Measurements from ENCODE around the gene HACD2.
A peak's percentile ranks its signal among the peaks of the same experiment; 100 is the strongest.
"Not testable (repeated sequence)": the region's sequence is repeated elsewhere in the genome, so short reads cannot be mapped to it uniquely, and the experiment has no call there.

HACD2 gene

GRCh38 chr3:123611082-123611481 lies 26.2 kb upstream of the HACD2 start:
- no peak overlapping the region for H3K4me3 ChIP-seq (ENCODE audit: low read depth, low read length)
- TF ChIP-seq CTCF (IDR thresholded peaks at IDR 0.05; ENCODE audit: insufficient read depth, low read depth, low read length, missing control alignments), result no peak
- DNase-seq (ENCODE audit: low read depth), result no peak

- TF ChIP-seq CTCF (IDR thresholded peaks at IDR 0.05; ENCODE audit: insufficient read depth, low read depth, low read length, missing control alignments), result no peak
- peak; percentile 53 for DNase-seq (ENCODE audit: low read depth)
- H3K4me3 ChIP-seq (ENCODE audit: low read depth, low read length), result no peak overlapping the region
These were observed 25.5 kb upstream of the HACD2 start for GRCh38 chr3:123610331-123610730.

GRCh38 chr3:123609063-123609462 lies 24.2 kb upstream of the HACD2 start:
- TF ChIP-seq CTCF (IDR thresholded peaks at IDR 0.05; ENCODE audit: insufficient read depth, low read depth, low read length, missing control alignments), result no peak
- no peak overlapping the region for H3K4me3 ChIP-seq (ENCODE audit: low read depth, low read length)
- no peak for DNase-seq (ENCODE audit: low read depth)

- no peak for TF ChIP-seq CTCF (IDR thresholded peaks at IDR 0.05; ENCODE audit: insufficient read depth, low read depth, low read length, missing control alignments)
- no peak overlapping the region for H3K4me3 ChIP-seq (ENCODE audit: low read depth, low read length)
- DNase-seq (ENCODE audit: low read depth), result no peak
These were observed 23.5 kb upstream of the HACD2 start for GRCh38 chr3:123608263-123608937.

- no peak for TF ChIP-seq CTCF (IDR thresholded peaks at IDR 0.05; ENCODE audit: insufficient read depth, low read depth, low read length, missing control alignments)
- peak overlapping the region; percentile 27; the same call in 1 of the 2 replicates for H3K4me3 ChIP-seq (ENCODE audit: low read depth, low read length)
- no peak for DNase-seq (ENCODE audit: low read depth)
These were observed 21.7 kb upstream of the HACD2 start for GRCh38 chr3:123606527-123606926.

- no peak for TF ChIP-seq CTCF (IDR thresholded peaks at IDR 0.05; ENCODE audit: insufficient read depth, low read depth, low read length, missing control alignments)
- H3K4me3 ChIP-seq (ENCODE audit: low read depth, low read length), result no peak overlapping the region
- DNase-seq (ENCODE audit: low read depth), result peak; percentile 76
These were observed 21.0 kb upstream of the HACD2 start for GRCh38 chr3:123605789-123606234.

- H3K4me3 ChIP-seq (ENCODE audit: low read depth, low read length); DNase-seq (ENCODE audit: low read depth): not testable (repeated sequence)
These were observed 18.3 kb upstream of the HACD2 start for GRCh38 chr3:123603153-123603552.

Measured in GM12865 (cell line).